ENCODE results near the gene LTA4H. TPM values are rescaled to one million over a fixed set of nuclear protein-coding genes. Genes with fewer than 3 reads are reported as not detected.

Gene LTA4H
- total RNA-seq, 1 experiment from 2014 or later = 66.0 TPM

GRCh38 chr12:95953000-95953399 lies 82.4 kb downstream of the LTA4H start:
- ChIA-PET POLR2A (interaction anchor here (6.0 kb wide), 1 partner anchor 10 kb away, joined by 40 read pairs; the partner anchor contains the start of genes AMDHD1 and CCDC38), CTCF (interaction anchor here (0.5 to 3.2 kb wide), 7 partner anchors 9 to 1388 kb away, joined by 3 to 18 read pairs (median 3); partner anchors contain the start of gene CCDC38)
- no peak for DNase-seq (ENCODE audit: unreplicated experiment)
- intact Hi-C loops (cut with micrococcal nuclease) = no loop called here
- no peak overlapping the region for H3K27ac Mint-ChIP-seq (ENCODE audit: low read depth, unreplicated experiment)
- TF ChIP-seq CTCF (IDR thresholded peaks at IDR 0.05; ENCODE audit: unreplicated experiment) = no peak
- peaks cover 38% of the 10 kb centered on the region for H3K27me3 Mint-ChIP-seq (ENCODE audit: insufficient read depth, unreplicated experiment)
- BruUV-seq (replicated peaks) = no TSS peak
- no peaks in the 10 kb centered on the region for H3K4me1 Mint-ChIP-seq (ENCODE audit: insufficient read depth, unreplicated experiment)
- H3K9me3 Mint-ChIP-seq (ENCODE audit: unreplicated experiment) = no peaks in the 10 kb centered on the region
- no peak overlapping the region for H3K4me3 Mint-ChIP-seq (ENCODE audit: unreplicated experiment)
- H3K36me3 Mint-ChIP-seq (ENCODE audit: insufficient read depth, unreplicated experiment) = no peaks in the 10 kb centered on the region

- no peak overlapping the region for H3K4me3 Mint-ChIP-seq (ENCODE audit: unreplicated experiment)
- BruUV-seq (replicated peaks) = no TSS peak
- no peaks in the 10 kb centered on the region for H3K9me3 Mint-ChIP-seq (ENCODE audit: unreplicated experiment)
- H3K4me1 Mint-ChIP-seq (ENCODE audit: insufficient read depth, unreplicated experiment) = no peaks in the 10 kb centered on the region
- intact Hi-C loops (cut with micrococcal nuclease) = no loop called here
- H3K27ac Mint-ChIP-seq (ENCODE audit: low read depth, unreplicated experiment) = no peak overlapping the region
- H3K27me3 Mint-ChIP-seq (ENCODE audit: insufficient read depth, unreplicated experiment) = peaks cover 41% of the 10 kb centered on the region
- ChIA-PET CTCF (interaction anchor here (0.6 kb wide), 1 partner anchor 8 kb away, joined by 4 read pairs; the partner anchor contains the start of gene AMDHD1), POLR2A (interaction anchor here (0.8 to 6.0 kb wide), 2 partner anchors 9 to 260 kb away, joined by 4 to 40 read pairs; partner anchors contain the start of genes AMDHD1 and CCDC38)
- no peaks in the 10 kb centered on the region for H3K36me3 Mint-ChIP-seq (ENCODE audit: insufficient read depth, unreplicated experiment)
- DNase-seq (ENCODE audit: unreplicated experiment) = no peak
- no peak for TF ChIP-seq CTCF (IDR thresholded peaks at IDR 0.05; ENCODE audit: unreplicated experiment)
These were observed 83.9 kb downstream of the LTA4H start for GRCh38 chr12:95951515-95951914.

Other genes with a start within 250 kb of the LTA4H start
- 53.0 and 96.4 TPM in 2 replicates for gene NTN4, start 244.8 kb downstream of the LTA4H start, total RNA-seq (2022)
- 45.0 and 46.9 TPM in 2 replicates for gene SNRPF, start 176.6 kb downstream of the LTA4H start, total RNA-seq (2022)
- gene CCDC38, start 93.0 kb downstream of the LTA4H start, total RNA-seq (2022) = 0.12 TPM in 1 of 2 replicates, not detected in the other
- gene AMDHD1, start 92.3 kb downstream of the LTA4H start, total RNA-seq (2022) = 0.29 and 0.47 TPM in 2 replicates
- 0.27 and 1.1 TPM in 2 replicates for gene HAL, start 39.2 kb downstream of the LTA4H start, total RNA-seq (2022)
- gene ELK3, start 158.8 kb upstream of the LTA4H start, total RNA-seq (2022) = 50.1 and 53.2 TPM in 2 replicates